GF-D8 (cell line): ENCODE data around the gene WFS1.

Experiments used
- DNase-seq: peaks from one replicate; lab custom pipeline; 2025; lab: John Stamatoyannopoulos, UW

WFS1 gene

GRCh38 chr4:6324999-6325787 is 55.5 kb downstream of the WFS1 start:
- no peak for DNase-seq

GRCh38 chr4:6325788-6326290 is 56.2 kb downstream of the WFS1 start:
- no peak for DNase-seq

GRCh38 chr4:6326312-6327060 is 56.8 kb downstream of the WFS1 start:
- no peak for DNase-seq

GRCh38 chr4:6327220-6327917 is 57.7 kb downstream of the WFS1 start:
- peak; percentile 25 for DNase-seq

GRCh38 chr4:6328526-6328925 is 58.9 kb downstream of the WFS1 start:
- DNase-seq: no peak

GRCh38 chr4:6329478-6330383 is 60.1 kb downstream of the WFS1 start:
- no peak for DNase-seq

GRCh38 chr4:6330384-6330767 is 60.7 kb downstream of the WFS1 start:
- DNase-seq: no peak

- no peak for DNase-seq
These were observed 61.4 kb downstream of the WFS1 start for GRCh38 chr4:6331018-6331417.

GRCh38 chr4:6331468-6331867 is 61.8 kb downstream of the WFS1 start:
- DNase-seq: no peak

- DNase-seq: no peak
These were observed 62.5 kb downstream of the WFS1 start for GRCh38 chr4:6332042-6332668.

- no peak for DNase-seq
These were observed 63.0 kb downstream of the WFS1 start for GRCh38 chr4:6332669-6333050.

GRCh38 chr4:6333301-6334202 is 63.9 kb downstream of the WFS1 start:
- no peak for DNase-seq

- no peak for DNase-seq
These were observed 64.7 kb downstream of the WFS1 start for GRCh38 chr4:6334203-6334887.

GRCh38 chr4:6335040-6335590 is 65.5 kb downstream of the WFS1 start:
- no peak for DNase-seq

- no peak for DNase-seq
These were observed 66.5 kb downstream of the WFS1 start for GRCh38 chr4:6336166-6336565.

GRCh38 chr4:6337331-6337935 is 67.8 kb downstream of the WFS1 start:
- no peak for DNase-seq

- DNase-seq: no peak
These were observed 68.7 kb downstream of the WFS1 start for GRCh38 chr4:6338175-6338950.
